ENCODE results near the gene RAB3C.

DNA sequence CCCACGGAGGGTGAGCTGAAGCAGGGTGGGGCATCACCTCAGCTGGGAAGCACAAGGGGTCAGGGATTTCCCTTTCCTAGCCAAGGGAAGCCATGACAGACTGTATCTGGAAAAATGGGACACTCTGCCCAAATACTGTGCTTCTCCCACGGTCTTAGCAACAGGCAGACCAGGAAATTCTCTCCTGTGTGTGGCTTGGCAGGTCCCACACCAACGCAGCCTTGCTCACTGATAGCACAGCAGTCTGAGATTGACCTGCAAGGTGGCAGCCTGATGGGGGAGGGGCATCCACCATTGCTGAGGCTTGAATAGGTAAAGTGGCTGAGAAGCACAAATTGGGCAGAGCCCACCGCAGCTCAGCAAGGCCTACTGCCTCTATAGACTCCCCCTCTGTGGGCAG lies 23.2 kb downstream of the RAB3C start:
- TF ChIP-seq, protein P1, sequence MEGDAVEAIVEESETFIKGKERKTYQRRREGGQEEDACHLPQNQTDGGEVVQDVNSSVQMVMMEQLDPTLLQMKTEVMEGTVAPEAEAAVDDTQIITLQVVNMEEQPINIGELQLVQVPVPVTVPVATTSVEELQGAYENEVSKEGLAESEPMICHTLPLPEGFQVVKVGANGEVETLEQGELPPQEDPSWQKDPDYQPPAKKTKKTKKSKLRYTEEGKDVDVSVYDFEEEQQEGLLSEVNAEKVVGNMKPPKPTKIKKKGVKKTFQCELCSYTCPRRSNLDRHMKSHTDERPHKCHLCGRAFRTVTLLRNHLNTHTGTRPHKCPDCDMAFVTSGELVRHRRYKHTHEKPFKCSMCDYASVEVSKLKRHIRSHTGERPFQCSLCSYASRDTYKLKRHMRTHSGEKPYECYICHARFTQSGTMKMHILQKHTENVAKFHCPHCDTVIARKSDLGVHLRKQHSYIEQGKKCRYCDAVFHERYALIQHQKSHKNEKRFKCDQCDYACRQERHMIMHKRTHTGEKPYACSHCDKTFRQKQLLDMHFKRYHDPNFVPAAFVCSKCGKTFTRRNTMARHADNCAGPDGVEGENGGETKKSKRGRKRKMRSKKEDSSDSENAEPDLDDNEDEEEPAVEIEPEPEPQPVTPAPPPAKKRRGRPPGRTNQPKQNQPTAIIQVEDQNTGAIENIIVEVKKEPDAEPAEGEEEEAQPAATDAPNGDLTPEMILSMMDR (IDR thresholded peaks at IDR 0.05): no peak
- TF ChIP-seq POLR2A (IDR thresholded peaks at IDR 0.05): no peak

Data from Peyer's patch (tissue), 4 donors.